Neural cell (in vitro differentiated cells): ENCODE data around the gene MYO7A. TPM values are rescaled to one million over a fixed set of nuclear protein-coding genes. Genes with fewer than 3 reads are reported as not detected.

ENCODE experiments used
- H2AFZ ChIP-seq: fragments of 200-600, 300-800 bp; sonication (generic), shearing (Covaris generic); 2 replicates; pipeline ENCODE4 v1.6.0; 2014; ENCODE audit warnings: low read depth, mild to moderate bottlenecking, antibody characterized with exemption, low read length, moderate library complexity
- H3F3A ChIP-seq: fragments of 200-600 bp; shearing (Covaris generic); 2 replicates; pipeline ENCODE4 v1.6.1; 2016; ENCODE audit warnings: mild to moderate bottlenecking, moderate library complexity, mixed read lengths, antibody characterized with exemption, low read length; ENCODE audit not compliant: insufficient read depth, poor library complexity, severe bottlenecking
- H3K27ac ChIP-seq: fragments of 200-600, 300-800 bp; sonication (generic), shearing (Covaris generic); 2 replicates; pipeline ENCODE4 v1.5.1; 2014; ENCODE audit warnings: mild to moderate bottlenecking, low read length, moderate library complexity
- H3K27me3 ChIP-seq: fragments of 300-800, 200-600 bp; sonication (generic), shearing (Covaris generic); 2 replicates; pipeline ENCODE4 v1.6.0; 2014; ENCODE audit warnings: mild to moderate bottlenecking, low read depth, low read length, moderate library complexity; ENCODE audit not compliant: insufficient read depth
- H3K36me3 ChIP-seq: fragments of 300-800, 200-600 bp; sonication (generic), shearing (Covaris generic); 2 replicates; pipeline ENCODE4 v1.5.1; 2014; ENCODE audit warnings: mild to moderate bottlenecking, antibody characterized with exemption, low read length, moderate library complexity; ENCODE audit not compliant: insufficient read depth
- H3K4me2 ChIP-seq: fragments of 300-800, 200-600 bp; sonication (generic), shearing (Covaris generic); 2 replicates; pipeline ENCODE4 v1.6.0; 2014; ENCODE audit warnings: mild to moderate bottlenecking, low read length
- H3K4me3 ChIP-seq: fragments of 300-800, 200-600 bp; sonication (generic), shearing (Covaris generic); 2 replicates; pipeline ENCODE4 v1.5.1; 2014; ENCODE audit warnings: mild to moderate bottlenecking, low read length, moderate library complexity
- H3K79me2 ChIP-seq: fragments of 200-600 bp; shearing (Covaris generic); replicated peaks from 2 replicates; pipeline ENCODE4 v1.6.0; 2014; ENCODE audit warnings: mild to moderate bottlenecking, low read length, moderate library complexity; ENCODE audit not compliant: insufficient read depth
- H3K9ac ChIP-seq: fragments of 300-800, 200-600 bp; sonication (generic), shearing (Covaris generic); 2 replicates; pipeline ENCODE4 v1.6.1; 2016; ENCODE audit warnings: mild to moderate bottlenecking, low read length, mixed read lengths
- H3K9me2 ChIP-seq: fragments of 200-600 bp; shearing (Covaris generic); 2 replicates; pipeline ENCODE4 v1.6.1; 2016; ENCODE audit warnings: mild to moderate bottlenecking, low read length, mixed read lengths; ENCODE audit not compliant: insufficient read depth
- H3K9me3 ChIP-seq: fragments of 200-600, 300-800 bp; sonication (generic), shearing (Covaris generic); 2 replicates; pipeline ENCODE4 v1.6.1; 2016; ENCODE audit warnings: mild to moderate bottlenecking, mixed run types, low read length, moderate library complexity, mixed read lengths
- H4K20me1 ChIP-seq: fragments of 200-600 bp; shearing (Covaris generic); 2 replicates; pipeline ENCODE4 v1.6.1; 2016; ENCODE audit warnings: mild to moderate bottlenecking, mixed run types; ENCODE audit not compliant: insufficient read depth
- EP300 ChIP-seq: fragments of 450-650 bp; conservative IDR thresholded peaks from 2 replicates; pipeline ENCODE4 v1.6.1; 2014; ENCODE audit warnings: antibody characterized with exemption, mild to moderate bottlenecking, moderate library complexity; ENCODE audit not compliant: poor library complexity, severe bottlenecking
- EZH2 ChIP-seq: fragments of 200-600, 300-800 bp; shearing (Covaris generic), sonication (generic); IDR thresholded peaks from 2 replicates; pipeline ENCODE4 v1.6.1; 2014; ENCODE audit warnings: antibody characterized with exemption, low read length, borderline replicate concordance, mild to moderate bottlenecking; ENCODE audit not compliant: insufficient read depth, poor library complexity, severe bottlenecking
- MXI1 ChIP-seq: fragments of 450-650 bp; conservative IDR thresholded peaks from 2 replicates; pipeline ENCODE4 v1.6.1; 2014; ENCODE audit warnings: antibody characterized with exemption, mild to moderate bottlenecking; ENCODE audit not compliant: poor library complexity, severe bottlenecking
- POLR2AphosphoS5 ChIP-seq: IDR thresholded peaks from 2 replicates; pipeline ENCODE4 v1.6.1; 2012
- RAD21 ChIP-seq: fragments of 450-650 bp; conservative IDR thresholded peaks from 2 replicates; pipeline ENCODE4 v1.6.1; 2014; ENCODE audit warnings: antibody characterized with exemption, mild to moderate bottlenecking, moderate library complexity
- SMC3 ChIP-seq: fragments of 450-650 bp; conservative IDR thresholded peaks from 2 replicates; pipeline ENCODE4 v1.6.1; 2014; ENCODE audit warnings: antibody characterized with exemption, mild to moderate bottlenecking, moderate library complexity; ENCODE audit not compliant: poor library complexity
- TAF1 ChIP-seq: IDR thresholded peaks from 2 replicates; pipeline ENCODE4 v1.6.1; 2012; ENCODE audit warnings: low read depth
- polyA plus RNA-seq: library from polyadenylated mRNA; depleted of rRNA; stranded (reverse); fragments of >200 nt; gene quantifications from 2 replicates; pipeline ENCODE4 v1.2.3, GENCODE V29; 2014
- TF ChIP-seq, protein P1 (sequence below): fragments of 450-650 bp; IDR thresholded peaks from 2 replicates; pipeline ENCODE4 v1.5.1; 2014; ENCODE audit warnings: antibody characterized with exemption, mild to moderate bottlenecking, moderate library complexity; ENCODE audit not compliant: poor library complexity, severe bottlenecking
- TF ChIP-seq, protein P2 (sequence below): IDR thresholded peaks from 2 replicates; pipeline ENCODE4 v1.6.1; 2012; ENCODE audit warnings: borderline replicate concordance

Gene MYO7A
- polyA plus RNA-seq, 1 donor from 2014 or later, result 0.61 TPM

DNA sequence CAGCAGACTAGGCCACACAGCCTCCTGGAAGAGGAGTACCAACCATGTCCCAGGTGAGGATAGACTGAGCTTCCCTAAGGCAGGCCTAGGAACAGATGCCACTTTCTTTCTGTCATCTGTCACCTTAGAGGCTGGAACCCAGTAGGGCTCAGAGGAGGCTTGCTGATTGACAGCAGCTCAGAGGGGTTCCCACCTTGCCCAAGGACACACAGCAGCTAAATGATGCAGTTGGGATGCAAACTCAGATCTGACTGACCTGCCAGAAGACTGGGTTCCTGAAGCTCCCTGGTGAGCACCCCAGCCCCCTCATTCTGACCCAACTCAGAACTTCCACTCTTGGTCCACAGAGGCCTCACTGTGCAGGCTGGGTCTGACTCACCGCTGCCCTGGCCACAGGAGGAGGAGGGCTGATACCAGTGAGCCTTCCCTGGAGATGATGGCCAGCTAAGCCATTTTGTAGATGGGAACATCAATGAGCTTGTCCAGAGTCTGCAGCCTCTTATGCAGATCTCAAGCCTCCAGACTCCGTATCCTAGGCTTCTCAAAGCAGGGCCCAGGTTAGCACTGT lies 47.3 kb upstream of the MYO7A start:
- H2AFZ ChIP-seq, result no peak overlapping the region

DNA sequence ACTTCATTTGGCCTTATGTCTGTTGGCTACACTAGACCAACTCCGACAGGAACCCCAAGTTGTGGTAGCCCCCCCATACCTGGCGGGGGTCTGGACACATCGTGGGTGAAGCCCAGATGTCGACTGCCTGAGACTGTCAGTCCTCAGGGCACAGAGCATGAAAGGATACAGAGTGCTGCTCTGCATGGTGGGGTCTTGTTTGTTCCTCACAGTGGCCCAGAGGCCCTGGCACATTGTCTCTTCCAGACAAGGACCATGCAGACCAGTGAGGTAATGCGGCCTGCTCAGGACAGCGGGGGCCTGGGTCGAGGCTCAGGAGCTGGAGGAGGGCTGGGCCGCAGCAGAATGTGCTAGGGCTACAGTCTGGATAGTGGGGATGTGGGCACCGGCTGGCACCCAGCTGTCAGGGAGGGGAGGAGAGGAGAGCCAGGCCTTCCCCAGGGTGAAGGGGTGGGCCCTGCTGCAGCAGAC lies 46.6 kb upstream of the MYO7A start:
- H3K9ac ChIP-seq, result no peak overlapping the region
- H4K20me1 ChIP-seq, result no peaks in the 10 kb centered on the region
- H3K27ac ChIP-seq, result no peak overlapping the region
- no peak overlapping the region for H3K4me2 ChIP-seq
- no peaks in the 10 kb centered on the region for H3F3A ChIP-seq
- H3K9me3 ChIP-seq, result peaks cover 7% of the 10 kb centered on the region
- no peak overlapping the region for H2AFZ ChIP-seq
- TF ChIP-seq TAF1 (no peak), POLR2AphosphoS5 (no peak), MXI1 (no peak), RAD21 (no peak), EZH2 (no peak), EP300 (no peak), SMC3 (no peak)
- TF ChIP-seq, protein P1, sequence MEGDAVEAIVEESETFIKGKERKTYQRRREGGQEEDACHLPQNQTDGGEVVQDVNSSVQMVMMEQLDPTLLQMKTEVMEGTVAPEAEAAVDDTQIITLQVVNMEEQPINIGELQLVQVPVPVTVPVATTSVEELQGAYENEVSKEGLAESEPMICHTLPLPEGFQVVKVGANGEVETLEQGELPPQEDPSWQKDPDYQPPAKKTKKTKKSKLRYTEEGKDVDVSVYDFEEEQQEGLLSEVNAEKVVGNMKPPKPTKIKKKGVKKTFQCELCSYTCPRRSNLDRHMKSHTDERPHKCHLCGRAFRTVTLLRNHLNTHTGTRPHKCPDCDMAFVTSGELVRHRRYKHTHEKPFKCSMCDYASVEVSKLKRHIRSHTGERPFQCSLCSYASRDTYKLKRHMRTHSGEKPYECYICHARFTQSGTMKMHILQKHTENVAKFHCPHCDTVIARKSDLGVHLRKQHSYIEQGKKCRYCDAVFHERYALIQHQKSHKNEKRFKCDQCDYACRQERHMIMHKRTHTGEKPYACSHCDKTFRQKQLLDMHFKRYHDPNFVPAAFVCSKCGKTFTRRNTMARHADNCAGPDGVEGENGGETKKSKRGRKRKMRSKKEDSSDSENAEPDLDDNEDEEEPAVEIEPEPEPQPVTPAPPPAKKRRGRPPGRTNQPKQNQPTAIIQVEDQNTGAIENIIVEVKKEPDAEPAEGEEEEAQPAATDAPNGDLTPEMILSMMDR, result no peak
- TF ChIP-seq, protein P2, sequence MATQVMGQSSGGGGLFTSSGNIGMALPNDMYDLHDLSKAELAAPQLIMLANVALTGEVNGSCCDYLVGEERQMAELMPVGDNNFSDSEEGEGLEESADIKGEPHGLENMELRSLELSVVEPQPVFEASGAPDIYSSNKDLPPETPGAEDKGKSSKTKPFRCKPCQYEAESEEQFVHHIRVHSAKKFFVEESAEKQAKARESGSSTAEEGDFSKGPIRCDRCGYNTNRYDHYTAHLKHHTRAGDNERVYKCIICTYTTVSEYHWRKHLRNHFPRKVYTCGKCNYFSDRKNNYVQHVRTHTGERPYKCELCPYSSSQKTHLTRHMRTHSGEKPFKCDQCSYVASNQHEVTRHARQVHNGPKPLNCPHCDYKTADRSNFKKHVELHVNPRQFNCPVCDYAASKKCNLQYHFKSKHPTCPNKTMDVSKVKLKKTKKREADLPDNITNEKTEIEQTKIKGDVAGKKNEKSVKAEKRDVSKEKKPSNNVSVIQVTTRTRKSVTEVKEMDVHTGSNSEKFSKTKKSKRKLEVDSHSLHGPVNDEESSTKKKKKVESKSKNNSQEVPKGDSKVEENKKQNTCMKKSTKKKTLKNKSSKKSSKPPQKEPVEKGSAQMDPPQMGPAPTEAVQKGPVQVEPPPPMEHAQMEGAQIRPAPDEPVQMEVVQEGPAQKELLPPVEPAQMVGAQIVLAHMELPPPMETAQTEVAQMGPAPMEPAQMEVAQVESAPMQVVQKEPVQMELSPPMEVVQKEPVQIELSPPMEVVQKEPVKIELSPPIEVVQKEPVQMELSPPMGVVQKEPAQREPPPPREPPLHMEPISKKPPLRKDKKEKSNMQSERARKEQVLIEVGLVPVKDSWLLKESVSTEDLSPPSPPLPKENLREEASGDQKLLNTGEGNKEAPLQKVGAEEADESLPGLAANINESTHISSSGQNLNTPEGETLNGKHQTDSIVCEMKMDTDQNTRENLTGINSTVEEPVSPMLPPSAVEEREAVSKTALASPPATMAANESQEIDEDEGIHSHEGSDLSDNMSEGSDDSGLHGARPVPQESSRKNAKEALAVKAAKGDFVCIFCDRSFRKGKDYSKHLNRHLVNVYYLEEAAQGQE, result no peak
- no peaks in the 10 kb centered on the region for H3K27me3 ChIP-seq
- H3K36me3 ChIP-seq, result no peaks in the 10 kb centered on the region
- no peaks in the 10 kb centered on the region for H3K79me2 ChIP-seq
- no peak overlapping the region for H3K4me3 ChIP-seq
- no peaks in the 10 kb centered on the region for H3K9me2 ChIP-seq

More for the DNA sequence above, 47.3 kb upstream of the MYO7A start:
- no peaks in the 10 kb centered on the region for H3K36me3 ChIP-seq
- H3K9me2 ChIP-seq, result no peaks in the 10 kb centered on the region
- no peaks in the 10 kb centered on the region for H3F3A ChIP-seq
- no peak overlapping the region for H3K4me2 ChIP-seq
- no peak overlapping the region for H3K4me3 ChIP-seq
- H3K9me3 ChIP-seq, result peaks cover 7% of the 10 kb centered on the region
- TF ChIP-seq MXI1, result no peak
- no peak for TF ChIP-seq SMC3
- TF ChIP-seq, protein P1, result no peak
- TF ChIP-seq, protein P2, result no peak
- TF ChIP-seq TAF1, result no peak
- no peak for TF ChIP-seq EP300
- TF ChIP-seq EZH2, result no peak
- TF ChIP-seq POLR2AphosphoS5, result no peak
- no peak for TF ChIP-seq RAD21
- no peak overlapping the region for H3K9ac ChIP-seq
- H4K20me1 ChIP-seq, result no peaks in the 10 kb centered on the region
- no peaks in the 10 kb centered on the region for H3K27me3 ChIP-seq
- H3K79me2 ChIP-seq, result no peaks in the 10 kb centered on the region
- H3K27ac ChIP-seq, result no peak overlapping the region
